HepG2 (cell line): ENCODE data around the gene TXNRD1. TPM values are rescaled to one million over a fixed set of nuclear protein-coding genes. Genes with fewer than 3 reads are reported as not detected.

Experiments
- BRD4 ChIP-seq: sonication (generic); formaldehyde crosslinking; IDR thresholded peaks from 2 replicates; pipeline ENCODE4 v1.4.0; 2020; ENCODE audit warnings: missing genetic modification reagents
- CBX2 ChIP-seq, 2 experiments: fragments of 200-600 bp in 1 of 2; sonication (generic); formaldehyde crosslinking in 1 of 2; IDR thresholded peaks; 2 replicates each; pipeline versions ENCODE4 v1.7.0 to v1.8.1; 2018 to 2022; ENCODE audit warnings: low read depth in 2 of 2, low read length in 1 of 2, mild to moderate bottlenecking in 1 of 2, missing genetic modification reagents in 1 of 2
- CCDC6 ChIP-seq: sonication (generic); formaldehyde crosslinking; IDR thresholded peaks from 2 replicates; pipeline ENCODE4 v1.8.1; 2022; ENCODE audit warnings: mild to moderate bottlenecking, missing genetic modification reagents, moderate library complexity
- ELF1 ChIP-seq: sonication (generic); formaldehyde crosslinking; IDR thresholded peaks from 2 replicates; pipeline ENCODE4 v1.4.0; 2020; ENCODE audit warnings: missing genetic modification reagents
- FOXA3 ChIP-seq: IDR thresholded peaks from 2 replicates; pipeline ENCODE4 v1.6.1; 2016; ENCODE audit warnings: missing genetic modification reagents, missing compliant biosample characterization
- HES4 ChIP-seq: sonication (generic); formaldehyde crosslinking; IDR thresholded peaks from 2 replicates; pipeline ENCODE4 v1.9.0; 2021; ENCODE audit warnings: mild to moderate bottlenecking, missing genetic modification reagents, borderline replicate concordance
- IRF2 ChIP-seq: IDR thresholded peaks from 2 replicates; pipeline ENCODE4 v1.6.1; 2018; ENCODE audit warnings: missing genetic modification reagents, missing compliant biosample characterization
- KLF15 ChIP-seq: sonication (generic); formaldehyde crosslinking; IDR thresholded peaks from 2 replicates; pipeline ENCODE4 v1.8.1; 2023; ENCODE audit warnings: borderline replicate concordance, mild to moderate bottlenecking, inconsistent platforms, missing genetic modification reagents, mixed read lengths
- MXD3 ChIP-seq: IDR thresholded peaks from 2 replicates; pipeline ENCODE4 v1.6.1; 2016; ENCODE audit warnings: mild to moderate bottlenecking, missing biosample characterization, missing genetic modification reagents
- NBN ChIP-seq: fragments of 450-650 bp; conservative IDR thresholded peaks from 2 replicates; pipeline ENCODE4 v1.6.1; 2017
- NFE2L2 ChIP-seq: fragments of 150-350 bp; IDR thresholded peaks from 2 replicates; pipeline ENCODE4 v1.6.1; 2014; ENCODE audit warnings: low read length
- PAWR ChIP-seq: sonication (generic); formaldehyde crosslinking; IDR thresholded peaks from 2 replicates; pipeline ENCODE4 v1.4.0; 2020; ENCODE audit warnings: missing genetic modification reagents, mild to moderate bottlenecking, borderline replicate concordance
- PRDM10 ChIP-seq: sonication (generic); formaldehyde crosslinking; IDR thresholded peaks from 2 replicates; pipeline ENCODE4 v1.4.0; 2020; ENCODE audit warnings: low read depth, missing genetic modification reagents
- SETDB1 ChIP-seq: sonication (generic); formaldehyde crosslinking; IDR thresholded peaks from 2 replicates; pipeline ENCODE4 v1.5.1; 2020; ENCODE audit warnings: missing genetic modification reagents, mild to moderate bottlenecking, borderline replicate concordance
- SMAD3 ChIP-seq: sonication (generic); formaldehyde crosslinking; IDR thresholded peaks from 2 replicates; pipeline ENCODE4 v1.4.0; 2020; ENCODE audit warnings: missing genetic modification reagents
- U2AF2 ChIP-seq: fragments of 200-400 bp; formaldehyde crosslinking; IDR thresholded peaks from 2 replicates; pipeline ENCODE4 v1.6.1; 2017; ENCODE audit warnings: low read depth, mild to moderate bottlenecking, low read length
- ZNF30 ChIP-seq: sonication (generic); formaldehyde crosslinking; IDR thresholded peaks from 2 replicates; pipeline ENCODE4 v1.5.0; 2020; ENCODE audit warnings: mild to moderate bottlenecking, missing genetic modification reagents
- ZNF337 ChIP-seq: sonication (generic); formaldehyde crosslinking; IDR thresholded peaks from 2 replicates; pipeline ENCODE4 v1.5.1; 2020; ENCODE audit warnings: missing genetic modification reagents, low read depth, mild to moderate bottlenecking, borderline replicate concordance
- ZNF33A ChIP-seq: sonication (generic); formaldehyde crosslinking; IDR thresholded peaks from 2 replicates; pipeline ENCODE4 v1.5.1; 2020; ENCODE audit warnings: missing genetic modification reagents, mild to moderate bottlenecking, moderate library complexity, borderline replicate concordance
- ZNF557 ChIP-seq: sonication (generic); formaldehyde crosslinking; IDR thresholded peaks from 2 replicates; pipeline ENCODE4 v1.4.0; 2020; ENCODE audit warnings: missing genetic modification reagents
- ZNF576 ChIP-seq: sonication (generic); formaldehyde crosslinking; IDR thresholded peaks from 2 replicates; pipeline ENCODE4 v1.4.0; 2020; ENCODE audit warnings: mild to moderate bottlenecking, missing genetic modification reagents
- ZNF607 ChIP-seq: sonication (generic); formaldehyde crosslinking; IDR thresholded peaks from 2 replicates; pipeline ENCODE4 v1.5.1; 2020; ENCODE audit warnings: missing genetic modification reagents, mild to moderate bottlenecking, borderline replicate concordance
- ZNF616 ChIP-seq: sonication (generic); formaldehyde crosslinking; IDR thresholded peaks from 2 replicates; pipeline ENCODE4 v1.5.0; 2020; ENCODE audit warnings: low read depth, mild to moderate bottlenecking, missing genetic modification reagents
- ZNF792 ChIP-seq: IDR thresholded peaks from 2 replicates; pipeline ENCODE4 v1.6.1; 2016
- ZNF841 ChIP-seq: sonication (generic); formaldehyde crosslinking; IDR thresholded peaks from 2 replicates; pipeline ENCODE4 v1.8.1; 2023; ENCODE audit warnings: missing genetic modification reagents, borderline replicate concordance
- polyA plus RNA-seq, 8 experiments: library from polyadenylated mRNA; depleted of rRNA in 3 of 8; stranded (reverse) in 7 of 8; unstranded in 1 of 8; fragments of >200 nt; fragmentation: Illumina TruSeq in 4 of 8; extraction: Trizol in 4 of 8; gene quantifications; 2 replicates each; pipeline versions ENCODE4 v1.2.1 to v1.2.3, GENCODE V29; 2011 to 2016; ENCODE audit warnings: low read depth in 4 of 8, missing spikeins in 1 of 8, mixed read lengths in 1 of 8; ENCODE audit not compliant: insufficient read depth in 1 of 8
- total RNA-seq, 5 experiments: library from RNA; depleted of rRNA; stranded (reverse); fragments of >200 nt; fragmentation: Illumina TruSeq; extraction: Trizol; gene quantifications; 2 replicates each; pipeline ENCODE4 v1.2.3, GENCODE V29; 2016; ENCODE audit warnings: low read depth in 1 of 5
- TF ChIP-seq, protein P1 (sequence below): sonication (generic); formaldehyde crosslinking; IDR thresholded peaks from 2 replicates; pipeline ENCODE4 v1.8.0; 2022; ENCODE audit warnings: missing genetic modification reagents, mild to moderate bottlenecking, borderline replicate concordance

The TXNRD1 gene
- total and polyA plus RNA-seq, 2 of the 13 experiments (the other 11 are each of a cell fraction or from before 2014, with no cell fraction given): 54.0 to 190 TPM

GRCh38 chr12:104288635-104289274, 73.2 kb downstream of the TXNRD1 start (continued):
- TF ChIP-seq ZNF576: no peak
- TF ChIP-seq ZNF337 (CRISPR knock-in tag): peak; percentile 95
- TF ChIP-seq HES4 (CRISPR knock-in tag): 0 out of 2 replicates have a peak, but pooled peaks have one; percentile 68
- TF ChIP-seq MXD3: peak; percentile 87
- TF ChIP-seq ZNF792: peak; percentile 96
- no peak for TF ChIP-seq NBN
- TF ChIP-seq ZNF616 (CRISPR knock-in tag): peak; percentile 81; the same call in 1 of the 2 replicates
- no peak for TF ChIP-seq U2AF2
- TF ChIP-seq ZNF33A: no peak
- TF ChIP-seq ELF1 (CRISPR knock-in tag): peak; percentile 44; the same call in 1 of the 2 replicates
- no peak for TF ChIP-seq CBX2 (IDR thresholded peaks at IDR 0.05; ENCODE audit: low read depth, low read length)
- TF ChIP-seq CBX2 (CRISPR knock-in tag; IDR thresholded peaks at IDR 0.05; ENCODE audit: low read depth): no peak
- peak; percentile 86 for TF ChIP-seq IRF2 (CRISPR knock-in tag)
- no peak for TF ChIP-seq SETDB1
- TF ChIP-seq ZNF557: no peak
- peak; percentile 84 for TF ChIP-seq SMAD3 (CRISPR knock-in tag)
- 0 out of 2 replicates have a peak, but pooled peaks have one; percentile 46 for TF ChIP-seq KLF15 (CRISPR knock-in tag)
- peak; percentile 96 for TF ChIP-seq CCDC6 (CRISPR knock-in tag)
- TF ChIP-seq ZNF607 (CRISPR knock-in tag): peak; percentile 70; the same call in 1 of the 2 replicates
- TF ChIP-seq PRDM10: peak; percentile 64
- no peak for TF ChIP-seq BRD4 (CRISPR knock-in tag)
- no peak for TF ChIP-seq ZNF30 (CRISPR knock-in tag)
- peak; percentile 78 for TF ChIP-seq NFE2L2
- no peak; the same call in 1 of the 2 replicates for TF ChIP-seq ZNF841 (CRISPR knock-in tag)
- peak; percentile 85 for TF ChIP-seq FOXA3 (CRISPR knock-in tag)
- TF ChIP-seq PAWR (CRISPR knock-in tag): no peak
- TF ChIP-seq, protein P1, sequence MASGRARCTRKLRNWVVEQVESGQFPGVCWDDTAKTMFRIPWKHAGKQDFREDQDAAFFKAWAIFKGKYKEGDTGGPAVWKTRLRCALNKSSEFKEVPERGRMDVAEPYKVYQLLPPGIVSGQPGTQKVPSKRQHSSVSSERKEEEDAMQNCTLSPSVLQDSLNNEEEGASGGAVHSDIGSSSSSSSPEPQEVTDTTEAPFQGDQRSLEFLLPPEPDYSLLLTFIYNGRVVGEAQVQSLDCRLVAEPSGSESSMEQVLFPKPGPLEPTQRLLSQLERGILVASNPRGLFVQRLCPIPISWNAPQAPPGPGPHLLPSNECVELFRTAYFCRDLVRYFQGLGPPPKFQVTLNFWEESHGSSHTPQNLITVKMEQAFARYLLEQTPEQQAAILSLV (CRISPR knock-in tag): peak; percentile 71; the same call in 1 of the 2 replicates
